ENCODE measurements around the gene DLL1. TPM values are rescaled to one million over a fixed set of nuclear protein-coding genes. Genes with fewer than 3 reads are reported as not detected.

The DLL1 gene
- total RNA-seq, 4 donors from 2014 or later, result 3.3 to 7.9 (median 6.6) TPM

- H3K36me3 ChIP-seq, result no peaks in the 10 kb centered on the region
- H3K27ac ChIP-seq, result no peak overlapping the region
- H3K4me1 ChIP-seq, result peaks cover 0 to 11% (median 0%) of the 10 kb centered on the region in 4 donors
- peaks cover 0 to 48% of the 10 kb centered on the region in 2 donors for H3K27me3 ChIP-seq
- H3K4me3 ChIP-seq, result no peak overlapping the region
- WGBS, 2 donors, result 56 to 66% methylated on average over 12 to 25 of the region's 26 CpGs
- no peak for DNase-seq (ENCODE audit: low spot score in 2 of 2)
- TF ChIP-seq EP300 (IDR thresholded peaks at IDR 0.05) (no peak), POLR2A (IDR thresholded peaks at IDR 0.05) (no peak)
- TF ChIP-seq, protein P1, sequence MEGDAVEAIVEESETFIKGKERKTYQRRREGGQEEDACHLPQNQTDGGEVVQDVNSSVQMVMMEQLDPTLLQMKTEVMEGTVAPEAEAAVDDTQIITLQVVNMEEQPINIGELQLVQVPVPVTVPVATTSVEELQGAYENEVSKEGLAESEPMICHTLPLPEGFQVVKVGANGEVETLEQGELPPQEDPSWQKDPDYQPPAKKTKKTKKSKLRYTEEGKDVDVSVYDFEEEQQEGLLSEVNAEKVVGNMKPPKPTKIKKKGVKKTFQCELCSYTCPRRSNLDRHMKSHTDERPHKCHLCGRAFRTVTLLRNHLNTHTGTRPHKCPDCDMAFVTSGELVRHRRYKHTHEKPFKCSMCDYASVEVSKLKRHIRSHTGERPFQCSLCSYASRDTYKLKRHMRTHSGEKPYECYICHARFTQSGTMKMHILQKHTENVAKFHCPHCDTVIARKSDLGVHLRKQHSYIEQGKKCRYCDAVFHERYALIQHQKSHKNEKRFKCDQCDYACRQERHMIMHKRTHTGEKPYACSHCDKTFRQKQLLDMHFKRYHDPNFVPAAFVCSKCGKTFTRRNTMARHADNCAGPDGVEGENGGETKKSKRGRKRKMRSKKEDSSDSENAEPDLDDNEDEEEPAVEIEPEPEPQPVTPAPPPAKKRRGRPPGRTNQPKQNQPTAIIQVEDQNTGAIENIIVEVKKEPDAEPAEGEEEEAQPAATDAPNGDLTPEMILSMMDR (IDR thresholded peaks at IDR 0.05), result no peak
- H3K9me3 ChIP-seq, result no peaks in the 10 kb centered on the region
These were observed 46.0 kb downstream of the DLL1 start for GRCh38 chr6:170244721-170245474.

DNA sequence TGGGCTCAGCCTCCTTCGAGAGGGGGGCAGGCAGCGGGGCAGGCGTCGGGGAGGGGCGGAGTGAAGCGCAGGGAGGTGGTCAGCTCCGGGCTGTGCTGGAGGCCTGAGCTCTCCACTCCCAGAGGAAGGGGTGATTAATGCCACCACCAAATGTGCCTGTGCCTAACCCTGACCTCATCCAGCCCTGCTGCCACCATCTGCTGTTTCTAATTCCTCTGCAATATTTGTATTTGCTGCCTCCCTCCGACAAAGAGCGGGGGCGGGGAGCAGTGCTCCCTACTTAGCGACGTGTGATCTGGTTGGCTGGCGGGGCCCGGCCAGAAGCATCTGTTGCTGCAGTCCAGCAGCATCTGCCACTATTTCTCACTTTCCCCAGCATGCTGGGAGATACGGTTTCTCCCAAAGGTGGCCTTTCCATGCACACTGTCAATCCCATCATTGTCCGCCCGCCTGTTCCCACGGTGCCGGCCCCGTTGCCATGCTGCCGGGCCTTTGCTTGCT, 47.0 kb downstream of the DLL1 start:
- TF ChIP-seq EP300 (IDR thresholded peaks at IDR 0.05) (no peak), POLR2A (IDR thresholded peaks at IDR 0.05) (no peak)
- TF ChIP-seq, protein P1 (IDR thresholded peaks at IDR 0.05), result no peak
- H3K27ac ChIP-seq, result no peak overlapping the region
- H3K36me3 ChIP-seq, result no peaks in the 10 kb centered on the region
- H3K4me1 ChIP-seq, result peaks cover 0 to 11% (median 0%) of the 10 kb centered on the region in 4 donors
- no peak for DNase-seq (ENCODE audit: low spot score in 2 of 2)
- no peak overlapping the region for H3K4me3 ChIP-seq
- 32 to 33% methylated on average over 21 of the region's 21 CpGs for WGBS, 2 donors
- no peaks in the 10 kb centered on the region for H3K9me3 ChIP-seq
- peaks cover 0 to 47% of the 10 kb centered on the region in 2 donors for H3K27me3 ChIP-seq

- peaks cover 0 to 11% (median 0%) of the 10 kb centered on the region in 4 donors for H3K4me1 ChIP-seq
- H3K27ac ChIP-seq, result no peak overlapping the region
- H3K27me3 ChIP-seq, result peaks cover 0 to 46% of the 10 kb centered on the region in 2 donors
- DNase-seq (ENCODE audit: low spot score in 2 of 2), result no peak
- 58% methylated on average over 7 of the region's 7 CpGs for WGBS, 2 donors
- H3K9me3 ChIP-seq, result no peaks in the 10 kb centered on the region
- H3K36me3 ChIP-seq, result no peaks in the 10 kb centered on the region
- TF ChIP-seq EP300 (IDR thresholded peaks at IDR 0.05), result no peak
- no peak for TF ChIP-seq POLR2A (IDR thresholded peaks at IDR 0.05)
- H3K4me3 ChIP-seq, result no peak overlapping the region
These were observed 47.5 kb downstream of the DLL1 start for GRCh38 chr6:170243386-170243785.

DNA sequence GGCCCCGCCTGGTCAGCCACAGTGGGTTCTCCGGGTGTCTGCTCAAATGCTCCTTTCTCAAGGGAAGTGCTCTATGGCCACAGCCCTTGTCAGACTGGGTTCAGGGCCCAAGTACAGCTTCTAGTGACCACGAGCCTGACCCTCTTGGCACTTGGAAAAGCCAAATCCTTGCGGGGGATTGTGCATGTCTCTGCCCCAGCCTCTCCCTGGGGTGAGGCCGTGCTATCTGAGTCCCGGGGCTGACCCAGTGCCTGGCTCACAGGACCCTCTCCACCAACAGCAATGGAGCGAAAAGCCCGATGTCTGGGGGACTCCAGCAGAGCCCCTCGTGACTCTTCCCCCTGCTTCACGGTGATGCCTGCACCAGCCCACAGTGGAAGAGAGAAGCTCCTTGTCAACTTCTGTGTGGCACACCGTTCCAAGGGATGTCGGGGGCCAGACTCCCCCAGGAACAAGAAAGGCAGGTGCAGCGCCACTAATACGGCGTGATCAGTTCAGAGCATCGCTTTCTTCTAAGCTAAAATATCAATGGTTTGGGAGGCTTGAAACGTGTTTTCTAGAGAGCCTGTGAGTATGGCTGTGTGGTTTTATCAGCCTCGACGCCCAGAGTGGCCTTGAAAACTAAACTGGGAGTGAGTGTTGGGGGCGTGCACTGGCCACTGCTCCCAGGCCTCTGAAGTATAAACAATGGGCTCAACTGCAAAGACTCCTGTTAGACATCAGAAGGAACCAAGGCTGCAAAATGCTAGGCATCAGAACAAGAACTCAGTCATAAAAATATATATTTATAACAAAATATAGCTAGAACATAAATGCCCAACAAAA, 51.9 kb downstream of the DLL1 start:
- WGBS, 2 donors, result 67 to 84% methylated on average over 18 of the region's 20 CpGs
- DNase-seq (ENCODE audit: low spot score in 2 of 2), result no peak
- Histone ChIP-seq H3K4me1 (peaks cover 0 to 5% (median 0%) of the 10 kb centered on the region in 4 donors), H3K27me3 (peaks cover 0 to 29% of the 10 kb centered on the region in 2 donors), H3K36me3 (no peaks in the 10 kb centered on the region), H3K9me3 (no peaks in the 10 kb centered on the region), H3K27ac (no peak overlapping the region), H3K4me3 (no peak overlapping the region)
- TF ChIP-seq, protein P1 (IDR thresholded peaks at IDR 0.05), result no peak
- TF ChIP-seq POLR2A (IDR thresholded peaks at IDR 0.05), result no peak
- no peak for TF ChIP-seq EP300 (IDR thresholded peaks at IDR 0.05)

- 79 to 83% methylated on average over 12 to 19 of the region's 19 CpGs for WGBS, 2 donors
These were observed 52.7 kb downstream of the DLL1 start for GRCh38 chr6:170237999-170238740.

More at GRCh38 chr6:170237999-170238740, 52.7 kb downstream of the DLL1 start:
- peak in 1 of 2 donors; percentile 1 for DNase-seq (ENCODE audit: low spot score in 2 of 2)
- Histone ChIP-seq H3K4me3 (no peak overlapping the region), H3K36me3 (no peaks in the 10 kb centered on the region), H3K9me3 (no peaks in the 10 kb centered on the region), H3K4me1 (no peaks in the 10 kb centered on the region), H3K27ac (no peak overlapping the region), H3K27me3 (peaks cover 0 to 22% of the 10 kb centered on the region in 2 donors)
- TF ChIP-seq EP300 (IDR thresholded peaks at IDR 0.05) (no peak), POLR2A (IDR thresholded peaks at IDR 0.05) (no peak)
- TF ChIP-seq, protein P1 (IDR thresholded peaks at IDR 0.05), result no peak
